T follicular helper cell (primary cell): Measurements from ENCODE around the gene TH.
A peak's percentile ranks its signal among the peaks of the same experiment; 100 is the strongest.

ENCODE experiments used
- DNase-seq: peaks from one replicate; pipeline ENCODE4 v3.0.0-alpha.2; 2020; ENCODE audit warnings: low read depth

TH gene

GRCh38 chr11:2159536-2160413 lies 11.8 kb downstream of the TH start:
- no peak for DNase-seq

GRCh38 chr11:2158966-2159365 lies 12.6 kb downstream of the TH start:
- DNase-seq, result no peak

- DNase-seq, result no peak
Measured at GRCh38 chr11:2158296-2158737, 13.3 kb downstream of the TH start.

GRCh38 chr11:2157294-2158040 lies 14.1 kb downstream of the TH start:
- DNase-seq, result no peak

- peak; percentile 16 for DNase-seq
Measured at GRCh38 chr11:2156416-2157182, 15.0 kb downstream of the TH start.

- no peak for DNase-seq
Measured at GRCh38 chr11:2155511-2155910, 16.1 kb downstream of the TH start.

- DNase-seq, result no peak
Measured at GRCh38 chr11:2154889-2155288, 16.7 kb downstream of the TH start.

- DNase-seq, result no peak
Measured at GRCh38 chr11:2154195-2154585, 17.4 kb downstream of the TH start.

GRCh38 chr11:2153581-2154194 lies 17.9 kb downstream of the TH start:
- DNase-seq, result no peak

GRCh38 chr11:2151500-2152257 lies 19.9 kb downstream of the TH start:
- DNase-seq, result peak; percentile 73

- DNase-seq, result no peak
Measured at GRCh38 chr11:2149864-2150847, 21.5 kb downstream of the TH start.

- DNase-seq, result no peak
Measured at GRCh38 chr11:2149460-2149859, 22.2 kb downstream of the TH start.

GRCh38 chr11:2148595-2148994 lies 23.0 kb downstream of the TH start:
- no peak for DNase-seq

- DNase-seq, result no peak
Measured at GRCh38 chr11:2147391-2147790, 24.2 kb downstream of the TH start.

- no peak for DNase-seq
Measured at GRCh38 chr11:2146051-2146450, 25.6 kb downstream of the TH start.

- DNase-seq, result no peak
Measured at GRCh38 chr11:2144544-2145248, 26.9 kb downstream of the TH start.

- no peak for DNase-seq
Measured at GRCh38 chr11:2143799-2144543, 27.6 kb downstream of the TH start.

GRCh38 chr11:2143477-2143798 lies 28.2 kb downstream of the TH start:
- DNase-seq, result no peak

- no peak for DNase-seq
Measured at GRCh38 chr11:2142762-2143202, 28.8 kb downstream of the TH start.
